ENCODE results near the gene IGSF21.

DNA sequence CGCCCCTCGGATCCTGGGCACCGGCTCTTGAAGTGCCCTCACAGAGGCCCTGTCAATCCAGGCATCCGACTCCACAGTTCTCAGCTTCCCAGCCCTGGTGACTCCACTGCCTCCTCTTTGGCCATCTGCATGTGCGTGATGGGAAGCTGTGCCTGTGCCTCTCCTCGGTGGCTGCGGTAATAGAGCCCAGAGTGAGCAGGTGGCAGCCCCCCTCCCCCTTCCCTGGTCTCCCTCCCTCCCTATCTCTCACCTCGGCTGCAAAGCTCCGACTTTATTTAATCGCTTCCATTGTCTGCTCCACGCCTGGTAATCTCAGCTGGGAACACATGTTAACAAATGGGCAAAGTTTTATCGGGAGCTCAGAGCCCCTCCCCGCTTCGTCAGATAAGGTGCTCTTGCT lies 91.9 kb downstream of the IGSF21 start:
- TF ChIP-seq POLR2A (IDR thresholded peaks at IDR 0.05; ENCODE audit: low read length) = no peak
- TF ChIP-seq GATA1 (IDR thresholded peaks at IDR 0.05; ENCODE audit: low read depth, low read length) = no peak
